SK-N-SH (cell line): ENCODE results near the gene MSH2. TPM values are rescaled to one million over a fixed set of nuclear protein-coding genes. Genes with fewer than 3 reads are reported as not detected.

Experiments
- CTCF ChIA-PET: fragments of 300-600, 350-600 bp; formaldehyde crosslinking; extraction: SDS; loops from one replicate; lab custom pipeline; 2021; lab: Yijun Ruan, JAX
- POLR2A ChIA-PET: fragments of 350-600 bp; sonication (Branson Sonifier 250); formaldehyde crosslinking; extraction: SDS; loops from one replicate; lab custom pipeline; 2020; ENCODE audit warnings: antibody characterized with exemption, inconsistent platforms; lab: Yijun Ruan, JAX
- DNase-seq: peaks from one replicate; pipeline ENCODE4 v3.0.0; 2012
- H2AFZ ChIP-seq: fragments of 200-600 bp; sonication (generic); 2 replicates; pipeline ENCODE4 v1.8.1; 2016; ENCODE audit warnings: antibody characterized with exemption, mild to moderate bottlenecking, low read depth
- H3F3A ChIP-seq: fragments of 200-600 bp; sonication (generic); replicated peaks from 2 replicates; pipeline ENCODE3; 2016; ENCODE audit warnings: antibody characterized with exemption, mild to moderate bottlenecking; ENCODE audit not compliant: insufficient read depth
- H3K27ac ChIP-seq, 2 experiments: fragments of 200-500 bp in 1 of 2; fragments of 200-600 bp in 1 of 2; sonication (Bioruptor generic) in 1 of 2; sonication (generic), shearing (Covaris generic) in 1 of 2; 2 replicates each; pipeline versions ENCODE4 v1.5.1 to v1.6.1; 2014 to 2016; ENCODE audit warnings: low read depth in 2 of 2, inconsistent platforms in 1 of 2, low read length in 1 of 2, mild to moderate bottlenecking in 1 of 2, mixed read lengths in 1 of 2
- H3K27me3 ChIP-seq: fragments of 200-600 bp; sonication (generic), shearing (Covaris generic); 2 replicates; pipeline ENCODE4 v1.6.1; 2016; ENCODE audit warnings: mixed run types; ENCODE audit not compliant: insufficient read depth
- H3K36me3 ChIP-seq, 2 experiments: fragments of 200-500 bp in 1 of 2; fragments of 200-600 bp in 1 of 2; sonication (Bioruptor generic) in 1 of 2; sonication (generic) in 1 of 2; replicated peaks in 1 of 2; 2 replicates each; pipeline versions ENCODE3 to v1.5.1; 2014 to 2016; ENCODE audit warnings: low read length in 1 of 2, mild to moderate bottlenecking in 1 of 2; ENCODE audit not compliant: insufficient read depth in 2 of 2, control insufficient read depth in 1 of 2
- H3K4me1 ChIP-seq, 2 experiments: fragments of 200-500 bp in 1 of 2; fragments of 200-600 bp in 1 of 2; sonication (Bioruptor generic) in 1 of 2; sonication (generic), shearing (Covaris generic) in 1 of 2; 2 replicates each; pipeline versions ENCODE4 v1.5.1 to v1.6.1; 2014 to 2016; ENCODE audit warnings: low read depth in 1 of 2, low read length in 1 of 2, mixed run types in 1 of 2; ENCODE audit not compliant: insufficient read depth in 2 of 2, control insufficient read depth in 1 of 2
- H3K4me2 ChIP-seq: fragments of 200-600 bp; sonication (generic), shearing (Covaris generic); 2 replicates; pipeline ENCODE4 v1.6.1; 2017; ENCODE audit warnings: mixed run types
- H3K4me3 ChIP-seq, 2 experiments: fragments of 200-500 bp in 1 of 2; fragments of 200-600 bp in 1 of 2; sonication (Bioruptor generic) in 1 of 2; sonication (generic), shearing (Covaris generic) in 1 of 2; 2 replicates each; pipeline versions ENCODE4 v1.5.1 to v1.8.1; 2014 to 2016; ENCODE audit warnings: low read depth in 2 of 2, inconsistent platforms in 1 of 2, low read length in 1 of 2, mild to moderate bottlenecking in 1 of 2, mixed read lengths in 1 of 2, moderate library complexity in 1 of 2
- H3K79me2 ChIP-seq: fragments of 200-600 bp; sonication (generic); 2 replicates; pipeline ENCODE4 v1.8.1; 2017; ENCODE audit warnings: mild to moderate bottlenecking; ENCODE audit not compliant: insufficient read depth
- H3K9ac ChIP-seq: fragments of 200-600 bp; sonication (generic); 2 replicates; pipeline ENCODE4 v1.6.1; 2017; ENCODE audit warnings: mixed run types
- H3K9me2 ChIP-seq: fragments of 200-600 bp; sonication (generic); 2 replicates; pipeline ENCODE4 v1.6.1; 2017; ENCODE audit warnings: mixed run types
- H3K9me3 ChIP-seq: fragments of 200-600 bp; sonication (generic); 2 replicates; pipeline ENCODE4 v1.6.1; 2017; ENCODE audit warnings: mixed run types, mild to moderate bottlenecking, moderate library complexity
- H4K20me1 ChIP-seq: fragments of 200-600 bp; sonication (generic); 2 replicates; pipeline ENCODE4 v1.6.1; 2017; ENCODE audit warnings: mild to moderate bottlenecking, mixed run types; ENCODE audit not compliant: insufficient read depth
- EP300 ChIP-seq, 2 experiments: IDR thresholded peaks; 2 replicates each; pipeline versions ENCODE4 v1.4.0 to v1.6.1; 2012; ENCODE audit warnings: borderline replicate concordance in 1 of 2, low read depth in 1 of 2, low read length in 1 of 2
- EZH2phosphoT487 ChIP-seq: fragments of 200-600 bp; sonication (generic); IDR thresholded peaks from 2 replicates; pipeline ENCODE4 v1.6.1; 2017; ENCODE audit warnings: low read depth, mixed run types, mild to moderate bottlenecking, antibody characterized with exemption, moderate library complexity, borderline replicate concordance
- GABPA ChIP-seq: IDR thresholded peaks from 2 replicates; pipeline ENCODE4 v1.4.0; 2012; ENCODE audit warnings: low read depth, mild to moderate bottlenecking
- GATA2 ChIP-seq: sonication (generic); formaldehyde crosslinking; IDR thresholded peaks from 2 replicates; pipeline ENCODE4 v1.5.0; 2020; ENCODE audit warnings: mild to moderate bottlenecking, missing genetic modification reagents
- IRF3 ChIP-seq: fragments of 150-350 bp; IDR thresholded peaks from 2 replicates; pipeline ENCODE4 v1.6.1; 2016; ENCODE audit warnings: mild to moderate bottlenecking, low read depth, low read length
- MEF2A ChIP-seq: IDR thresholded peaks from 2 replicates; pipeline ENCODE4 v1.4.0; 2012; ENCODE audit warnings: low read depth, borderline replicate concordance
- MXI1 ChIP-seq: IDR thresholded peaks from 2 replicates; pipeline ENCODE4 v1.6.1; 2012; ENCODE audit warnings: mild to moderate bottlenecking, low read depth, low read length, improper control_type of control experiment
- NFIC ChIP-seq: IDR thresholded peaks from 2 replicates; pipeline ENCODE4 v1.4.0; 2012; ENCODE audit warnings: borderline replicate concordance
- POLR2AphosphoS5 ChIP-seq: IDR thresholded peaks from 2 replicates; pipeline ENCODE4 v1.6.1; 2012; ENCODE audit warnings: low read depth, low read length
- RXRA ChIP-seq: IDR thresholded peaks from 2 replicates; pipeline ENCODE4 v1.4.0; 2012; ENCODE audit warnings: low read depth, mild to moderate bottlenecking, borderline replicate concordance
- SIN3A ChIP-seq: IDR thresholded peaks from 2 replicates; pipeline ENCODE4 v1.6.1; 2012; ENCODE audit warnings: low read depth, mild to moderate bottlenecking, low read length, moderate library complexity, borderline replicate concordance
- YY1 ChIP-seq: IDR thresholded peaks from 2 replicates; pipeline ENCODE4 v1.4.0; 2012; ENCODE audit warnings: low read depth, mild to moderate bottlenecking
- WGBS: methylation state at CpG from one replicate; pipeline ENCODE4 v1.1.6; 2017; ENCODE audit warnings: low lambda C conversion rate; 5-methylcytosine and 5-hydroxymethylcytosine counted together
- polyA plus RNA-seq, 3 experiments: library from polyadenylated mRNA; depleted of rRNA; stranded (reverse); fragments of >200 nt; gene quantifications; 2 replicates each; pipeline ENCODE4 v1.2.3, GENCODE V29; 2012
- TF ChIP-seq, protein P1 (sequence below): IDR thresholded peaks from 2 replicates; pipeline ENCODE4 v1.4.0; 2012; ENCODE audit warnings: low read depth, borderline replicate concordance
- TF ChIP-seq, protein P2 (sequence below): IDR thresholded peaks from 2 replicates; pipeline ENCODE4; 2012
- TF ChIP-seq, protein P3 (sequence below): fragments of 150-350 bp; IDR thresholded peaks from 2 replicates; pipeline ENCODE4 v1.6.1; 2017; ENCODE audit warnings: antibody characterized with exemption, low read length, low read depth, borderline replicate concordance

Gene MSH2
- polyA plus RNA-seq, 1 of the 3 experiments (the other 2 are of a cell fraction): 13.7 TPM

DNA sequence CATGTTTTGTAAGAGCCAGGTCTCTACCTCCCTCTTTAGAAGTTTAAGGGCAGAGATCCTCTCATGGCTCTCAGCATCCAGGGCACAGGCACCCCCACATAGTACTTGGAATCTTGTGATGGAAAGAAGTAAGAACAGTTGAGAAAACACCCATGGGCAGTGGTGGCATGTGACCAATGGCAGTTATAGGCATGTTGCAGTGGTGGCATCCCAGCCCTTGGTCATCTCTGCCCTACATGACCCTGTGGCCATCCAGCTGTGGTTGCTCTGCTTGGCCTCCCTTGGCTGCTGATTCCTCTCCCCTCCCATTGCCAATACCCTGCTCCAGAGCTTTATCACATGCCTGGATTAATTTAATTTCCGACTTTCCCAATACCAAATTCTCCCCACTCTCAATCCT lies 13.3 kb upstream of the MSH2 start:
- Histone ChIP-seq H4K20me1 (no peaks in the 10 kb centered on the region), H3K79me2 (no peaks in the 10 kb centered on the region), H3F3A (no peaks in the 10 kb centered on the region), H3K4me1 (peaks cover 0 to 4% of the 10 kb centered on the region in 2 experiments; a peak in 1 of 4 replicates)
- TF ChIP-seq NFIC (no peak), IRF3 (no peak), RXRA (no peak), MXI1 (no peak), GABPA (no peak), POLR2AphosphoS5 (no peak), MEF2A (no peak), GATA2 (CRISPR knock-in tag) (no peak), EZH2phosphoT487 (no peak), SIN3A (no peak), EP300 (IDR thresholded peaks at IDR 0.05; ENCODE audit: borderline replicate concordance in 1 of 2, low read depth in 1 of 2, low read length in 1 of 2) (no peak), YY1 (no peak)
- TF ChIP-seq, protein P1, sequence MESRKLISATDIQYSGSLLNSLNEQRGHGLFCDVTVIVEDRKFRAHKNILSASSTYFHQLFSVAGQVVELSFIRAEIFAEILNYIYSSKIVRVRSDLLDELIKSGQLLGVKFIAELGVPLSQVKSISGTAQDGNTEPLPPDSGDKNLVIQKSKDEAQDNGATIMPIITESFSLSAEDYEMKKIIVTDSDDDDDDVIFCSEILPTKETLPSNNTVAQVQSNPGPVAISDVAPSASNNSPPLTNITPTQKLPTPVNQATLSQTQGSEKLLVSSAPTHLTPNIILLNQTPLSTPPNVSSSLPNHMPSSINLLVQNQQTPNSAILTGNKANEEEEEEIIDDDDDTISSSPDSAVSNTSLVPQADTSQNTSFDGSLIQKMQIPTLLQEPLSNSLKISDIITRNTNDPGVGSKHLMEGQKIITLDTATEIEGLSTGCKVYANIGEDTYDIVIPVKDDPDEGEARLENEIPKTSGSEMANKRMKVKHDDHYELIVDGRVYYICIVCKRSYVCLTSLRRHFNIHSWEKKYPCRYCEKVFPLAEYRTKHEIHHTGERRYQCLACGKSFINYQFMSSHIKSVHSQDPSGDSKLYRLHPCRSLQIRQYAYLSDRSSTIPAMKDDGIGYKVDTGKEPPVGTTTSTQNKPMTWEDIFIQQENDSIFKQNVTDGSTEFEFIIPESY: no peak
- TF ChIP-seq, protein P2, sequence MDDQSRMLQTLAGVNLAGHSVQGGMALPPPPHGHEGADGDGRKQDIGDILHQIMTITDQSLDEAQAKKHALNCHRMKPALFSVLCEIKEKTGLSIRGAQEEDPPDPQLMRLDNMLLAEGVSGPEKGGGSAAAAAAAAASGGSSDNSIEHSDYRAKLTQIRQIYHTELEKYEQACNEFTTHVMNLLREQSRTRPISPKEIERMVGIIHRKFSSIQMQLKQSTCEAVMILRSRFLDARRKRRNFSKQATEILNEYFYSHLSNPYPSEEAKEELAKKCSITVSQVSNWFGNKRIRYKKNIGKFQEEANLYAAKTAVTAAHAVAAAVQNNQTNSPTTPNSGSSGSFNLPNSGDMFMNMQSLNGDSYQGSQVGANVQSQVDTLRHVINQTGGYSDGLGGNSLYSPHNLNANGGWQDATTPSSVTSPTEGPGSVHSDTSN: no peak
- TF ChIP-seq, protein P3, sequence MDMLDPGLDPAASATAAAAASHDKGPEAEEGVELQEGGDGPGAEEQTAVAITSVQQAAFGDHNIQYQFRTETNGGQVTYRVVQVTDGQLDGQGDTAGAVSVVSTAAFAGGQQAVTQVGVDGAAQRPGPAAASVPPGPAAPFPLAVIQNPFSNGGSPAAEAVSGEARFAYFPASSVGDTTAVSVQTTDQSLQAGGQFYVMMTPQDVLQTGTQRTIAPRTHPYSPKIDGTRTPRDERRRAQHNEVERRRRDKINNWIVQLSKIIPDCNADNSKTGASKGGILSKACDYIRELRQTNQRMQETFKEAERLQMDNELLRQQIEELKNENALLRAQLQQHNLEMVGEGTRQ: no peak
- TF ChIP-seq, all 33 proteins: peak for 0
- H2AFZ ChIP-seq: no peak overlapping the region
- H3K4me3 ChIP-seq: no peak overlapping the region
- no peaks in the 10 kb centered on the region for H3K27me3 ChIP-seq
- CTCF ChIA-PET: interaction anchor here (1.0 to 4.4 kb wide), 3 partner anchors 16 to 67 kb away, joined by 4 to 40 read pairs (median 6); no protein-coding TSS in a partner anchor
- POLR2A ChIA-PET: no interaction called here
- no peak overlapping the region for H3K9ac ChIP-seq
- H3K9me2 ChIP-seq: no peaks in the 10 kb centered on the region
- no peaks in the 10 kb centered on the region for H3K36me3 ChIP-seq
- H3K9me3 ChIP-seq: no peaks in the 10 kb centered on the region
- no peak overlapping the region for H3K4me2 ChIP-seq
- WGBS: 86% methylated on average over 1 of the region's 1 CpG
- DNase-seq: no peak
- no peak overlapping the region for H3K27ac ChIP-seq
